Renal cortical epithelial cell (primary cell): ENCODE data around the gene P2RY10. TPM values are rescaled to one million over a fixed set of nuclear protein-coding genes. Genes with fewer than 3 reads are reported as not detected.

ENCODE experiments used
- total RNA-seq: library from RNA; depleted of rRNA; stranded (reverse); fragments of >200 nt; gene quantifications from 2 replicates; pipeline ENCODE4 v1.2.3, GENCODE V29; 2014

P2RY10 gene
- total RNA-seq, 1 donor from 2014 or later: not detected

Other genes starting within 250 kb of the P2RY10 start
- 0.70 TPM in 1 of 2 replicates, not detected in the other for gene LPAR4, start 197.7 kb upstream of the P2RY10 start, total RNA-seq
- gene GPR174, start 199.3 kb downstream of the P2RY10 start, total RNA-seq: under 0.01 TPM in 1 of 2 replicates, not detected in the other